Measurements from ENCODE around the gene CHST11. TPM values are rescaled to one million over a fixed set of nuclear protein-coding genes. Genes with fewer than 3 reads are reported as not detected.

CHST11 gene
- total and polyA plus RNA-seq, 2 of the 4 experiments (the other 2 are of a cell fraction), result 1.4 to 2.7 TPM

- H3K14ac ChIP-seq (replicated peaks; ENCODE audit: low read depth, low read length), result no peak overlapping the region
- H3K4ac ChIP-seq (ENCODE audit: low read depth, low read length), result no peak overlapping the region
- H2AK5ac ChIP-seq (ENCODE audit: low read depth, low read length), result no peak overlapping the region
- no peak overlapping the region for H2AK9ac ChIP-seq (replicated peaks; ENCODE audit: low read depth, low read length, poor library complexity)
- no peak overlapping the region for H3K4me2 ChIP-seq (ENCODE audit: low read depth, low read length)
- WGBS, 2 experiments (ENCODE audit: extremely low coverage in 2 of 2, insufficient read length in 1 of 2), result no CpG with 5 or more reads among the region's 6 CpGs
- H3K27ac ChIP-seq (ENCODE audit: insufficient read depth, low read length), result no peak overlapping the region
- ChIA-PET CTCF (no interaction called here), POLR2A (ENCODE audit: unreplicated experiment) (no interaction called here)
- no peak overlapping the region for H4K91ac ChIP-seq (ENCODE audit: insufficient read depth, low read depth, low read length)
- no peak overlapping the region for H3K56ac ChIP-seq (ENCODE audit: extremely low read depth, insufficient read depth, low read length)
- dilution Hi-C loops (cut with HindIII; ENCODE audit: low sequenced_read_pairs, unreplicated experiment) (no loop called here), intact Hi-C loops (cut with micrococcal nuclease) (no loop called here), in situ Hi-C loops (cut with MboI; ENCODE audit: low sequenced_read_pairs) (no loop called here)
- H2AFZ ChIP-seq (replicated peaks; ENCODE audit: low read length, poor library complexity), result no peak overlapping the region
- H4K5ac ChIP-seq (ENCODE audit: low read depth, low read length), result no peak overlapping the region
- H2BK20ac ChIP-seq (ENCODE audit: low read depth, low read length), result no peak overlapping the region
- H3K27me3 ChIP-seq (ENCODE audit: control insufficient read depth, insufficient read depth, low read length), result peaks cover 17% of the 10 kb centered on the region
- H3K36me3 ChIP-seq (ENCODE audit: control insufficient read depth, insufficient read depth, low read length), result no peaks in the 10 kb centered on the region
- H2BK120ac ChIP-seq (ENCODE audit: low read depth, low read length), result no peak overlapping the region
- no TSS peak for BruUV-seq (replicated peaks)
- DNase-seq (peak; percentile 20), ATAC-seq (ENCODE audit: low read depth) (no peak)
- H2BK15ac ChIP-seq (ENCODE audit: low read depth, low read length), result no peak overlapping the region
- H4K20me1 ChIP-seq (ENCODE audit: insufficient read depth, low read length), result no peaks in the 10 kb centered on the region
- H4K8ac ChIP-seq (ENCODE audit: low read depth in 2 of 2, low read length in 2 of 2), result no peak overlapping the region
- H3K4me3 ChIP-seq (ENCODE audit: insufficient read depth, low read depth, low read length), result no peak overlapping the region
- H3K9me3 ChIP-seq (ENCODE audit: control insufficient read depth, insufficient read depth, low read length), result no peaks in the 10 kb centered on the region
- H2BK5ac ChIP-seq (ENCODE audit: low read depth, low read length, poor library complexity, severe bottlenecking), result no peak overlapping the region
- H3K4me1 ChIP-seq (ENCODE audit: control insufficient read depth, insufficient read depth, low read length), result no peaks in the 10 kb centered on the region
- TF ChIP-seq RCOR1 (IDR thresholded peaks at IDR 0.05; ENCODE audit: insufficient replicate concordance, low read length), result no peak
- TF ChIP-seq NFE2L2 (IDR thresholded peaks at IDR 0.05; ENCODE audit: low read depth, low read length), result no peak
- TF ChIP-seq RAD21 (IDR thresholded peaks at IDR 0.05; ENCODE audit: low read length), result no peak
- TF ChIP-seq BHLHE40 (IDR thresholded peaks at IDR 0.05; ENCODE audit: low read depth, low read length), result no peak
- TF ChIP-seq POLR2A (IDR thresholded peaks at IDR 0.05; ENCODE audit: low read depth, low read length), result no peak
- no peaks in the 10 kb centered on the region for H3K9me1 ChIP-seq (ENCODE audit: insufficient read depth, low read length)
- no peak overlapping the region for H3K9ac ChIP-seq (ENCODE audit: low read depth, low read length)
- H3K79me1 ChIP-seq (ENCODE audit: low read depth in 1 of 2, low read length in 2 of 2), result no peaks in the 10 kb centered on the region
- no peak overlapping the region for H3K23ac ChIP-seq (ENCODE audit: low read depth, low read length)
- H3K18ac ChIP-seq (ENCODE audit: low read depth, low read length), result no peak overlapping the region
These were observed 205.5 kb downstream of the CHST11 start for GRCh38 chr12:104662203-104662602.
